HG02571 (cell line): Measurements from ENCODE around the gene PDGFD.

Source experiments
- ATAC-seq: cut with Tn5 transposase; IDR thresholded peaks from one replicate; pipeline ENCODE4 v1.9.1; 2021; ENCODE audit warnings: mild to moderate bottlenecking, moderate library complexity; ENCODE audit not compliant: unreplicated experiment

Gene PDGFD

GRCh38 chr11:103927535-103927934 lies 236.4 kb downstream of the PDGFD start:
- ATAC-seq = no peak

- ATAC-seq = no peak
Measured at GRCh38 chr11:103926990-103927389, 237.0 kb downstream of the PDGFD start.

GRCh38 chr11:103924166-103925013 lies 239.6 kb downstream of the PDGFD start:
- no peak for ATAC-seq

GRCh38 chr11:103923451-103923931 lies 240.5 kb downstream of the PDGFD start:
- ATAC-seq = no peak

- ATAC-seq = no peak
Measured at GRCh38 chr11:103920933-103921332, 243.0 kb downstream of the PDGFD start.

GRCh38 chr11:103920449-103920848 lies 243.5 kb downstream of the PDGFD start:
- ATAC-seq = peak; percentile 57

- ATAC-seq = no peak
Measured at GRCh38 chr11:103910721-103911120, 253.2 kb downstream of the PDGFD start.

GRCh38 chr11:103907548-103908455 lies 256.1 kb downstream of the PDGFD start:
- ATAC-seq = no peak

- ATAC-seq = no peak
Measured at GRCh38 chr11:103907136-103907535, 256.8 kb downstream of the PDGFD start.

- ATAC-seq = no peak
Measured at GRCh38 chr11:103906291-103906867, 257.6 kb downstream of the PDGFD start.

GRCh38 chr11:103904324-103904667 lies 259.7 kb downstream of the PDGFD start:
- peak; percentile 81 for ATAC-seq

- ATAC-seq = peak; percentile 89
Measured at GRCh38 chr11:103903621-103904323, 260.2 kb downstream of the PDGFD start.

- no peak for ATAC-seq
Measured at GRCh38 chr11:103902994-103903393, 261.0 kb downstream of the PDGFD start.

- no peak for ATAC-seq
Measured at GRCh38 chr11:103901656-103902055, 262.3 kb downstream of the PDGFD start.

GRCh38 chr11:103898577-103899336 lies 265.2 kb downstream of the PDGFD start:
- peak; percentile 71 for ATAC-seq

- ATAC-seq = peak; percentile 65
Measured at GRCh38 chr11:103898065-103898464, 265.9 kb downstream of the PDGFD start.

GRCh38 chr11:103897160-103897936 lies 266.6 kb downstream of the PDGFD start:
- ATAC-seq = no peak

- no peak for ATAC-seq
Measured at GRCh38 chr11:103895106-103895505, 268.8 kb downstream of the PDGFD start.

GRCh38 chr11:103894673-103895072 lies 269.3 kb downstream of the PDGFD start:
- no peak for ATAC-seq
